Activated CD4-positive, alpha-beta T cell treated with anti-CD3 and anti-CD28 coated beads, Interleukin-2, amount 50 U/mL, for 24 hours (primary cell): Measurements from ENCODE around the gene TBC1D23.
"Not testable (repeated sequence)": the region's sequence is repeated elsewhere in the genome, so short reads cannot be mapped to it uniquely, and the experiment has no call there.

Experiments
- DNase-seq, 2 donors: peaks; one replicate each; pipeline ENCODE4 v3.0.0-alpha.2; 2020; ENCODE audit warnings: low read depth in 1 of 2, low spot score in 1 of 2

The TBC1D23 gene

GRCh38 chr3:100260685-100261484 lies at the start of gene TBC1D23:
Gene TBC1D23, plus strand, starts transcription at chr3:100260992. Its CDS starts 27 bp downstream, at chr3:100261019.
- DNase-seq = peak; percentile 84 to 95

GRCh38 chr3:100213891-100214573 lies 46.8 kb upstream of the TBC1D23 start:
- DNase-seq = no peak

- DNase-seq = no peak
Observed at GRCh38 chr3:100214574-100214964, 46.2 kb upstream of the TBC1D23 start.

GRCh38 chr3:100216713-100217112 lies 44.1 kb upstream of the TBC1D23 start:
- no peak for DNase-seq

- DNase-seq = no peak
Observed at GRCh38 chr3:100221159-100221558, 39.6 kb upstream of the TBC1D23 start.

- DNase-seq = no peak
Observed at GRCh38 chr3:100225193-100225592, 35.6 kb upstream of the TBC1D23 start.

GRCh38 chr3:100225883-100226282 lies 34.9 kb upstream of the TBC1D23 start:
- DNase-seq = no peak

- no peak for DNase-seq
Observed at GRCh38 chr3:100226712-100227429, 33.9 kb upstream of the TBC1D23 start.

- DNase-seq = no peak
Observed at GRCh38 chr3:100227511-100227921, 33.3 kb upstream of the TBC1D23 start.

- no peak for DNase-seq
Observed at GRCh38 chr3:100228247-100228646, 32.5 kb upstream of the TBC1D23 start.

- DNase-seq = not testable (repeated sequence)
Observed at GRCh38 chr3:100229188-100229587, 31.6 kb upstream of the TBC1D23 start.

- no peak for DNase-seq
Observed at GRCh38 chr3:100230710-100231109, 30.1 kb upstream of the TBC1D23 start.

- no peak for DNase-seq
Observed at GRCh38 chr3:100231668-100232067, 29.1 kb upstream of the TBC1D23 start.

GRCh38 chr3:100234364-100234763 lies 26.4 kb upstream of the TBC1D23 start:
- no peak for DNase-seq

GRCh38 chr3:100238599-100238998 lies 22.2 kb upstream of the TBC1D23 start:
- DNase-seq = no peak

- DNase-seq = not testable (repeated sequence)
Observed at GRCh38 chr3:100242471-100242870, 18.3 kb upstream of the TBC1D23 start.

GRCh38 chr3:100244264-100244663 lies 16.5 kb upstream of the TBC1D23 start:
- DNase-seq = no peak

- DNase-seq = no peak
Observed at GRCh38 chr3:100245136-100245535, 15.7 kb upstream of the TBC1D23 start.

GRCh38 chr3:100245927-100246326 lies 14.9 kb upstream of the TBC1D23 start:
- DNase-seq = no peak

GRCh38 chr3:100246999-100247398 lies 13.8 kb upstream of the TBC1D23 start:
- no peak for DNase-seq

GRCh38 chr3:100252001-100252400 lies 8.8 kb upstream of the TBC1D23 start:
- DNase-seq = no peak
